Gastrocnemius medialis (tissue), 4 donors: ENCODE data around the gene HNRNPC.

ENCODE experiments used
- CTCF ChIP-seq, 5 experiments: fragments of 450-650 bp in 3 of 5; fragments of 200-600 bp in 2 of 5; sonication (generic) in 2 of 5; IDR thresholded peaks in 4 of 5; conservative IDR thresholded peaks in 1 of 5; 1 replicate in 4 of 5; 2 replicates in 1 of 5; pipeline ENCODE4 v1.5.1; 2016 to 2019; ENCODE audit warnings: antibody characterized with exemption in 5 of 5, mild to moderate bottlenecking in 3 of 5, moderate library complexity in 3 of 5
- POLR2A ChIP-seq, 2 donors: fragments of 450-650 bp; IDR thresholded peaks; one replicate each; pipeline ENCODE4 v1.6.1; 2017; ENCODE audit warnings: antibody characterized with exemption in 2 of 2, mild to moderate bottlenecking in 2 of 2, moderate library complexity in 2 of 2

- TF ChIP-seq POLR2A (IDR thresholded peaks at IDR 0.05) (no peak), CTCF (IDR thresholded peaks at IDR 0.05 in 4 of 5, conservative IDR thresholded peaks at IDR 0.05 in 1 of 5) (no peak)
These were observed 41.3 kb downstream of the HNRNPC start for GRCh38 chr14:21227981-21228380.
